Measurements from ENCODE around the gene OR52B6.
"Not testable (repeated sequence)": the region's sequence is repeated elsewhere in the genome, so short reads cannot be mapped to it uniquely, and the experiment has no call there.

Gene OR52B6

DNA sequence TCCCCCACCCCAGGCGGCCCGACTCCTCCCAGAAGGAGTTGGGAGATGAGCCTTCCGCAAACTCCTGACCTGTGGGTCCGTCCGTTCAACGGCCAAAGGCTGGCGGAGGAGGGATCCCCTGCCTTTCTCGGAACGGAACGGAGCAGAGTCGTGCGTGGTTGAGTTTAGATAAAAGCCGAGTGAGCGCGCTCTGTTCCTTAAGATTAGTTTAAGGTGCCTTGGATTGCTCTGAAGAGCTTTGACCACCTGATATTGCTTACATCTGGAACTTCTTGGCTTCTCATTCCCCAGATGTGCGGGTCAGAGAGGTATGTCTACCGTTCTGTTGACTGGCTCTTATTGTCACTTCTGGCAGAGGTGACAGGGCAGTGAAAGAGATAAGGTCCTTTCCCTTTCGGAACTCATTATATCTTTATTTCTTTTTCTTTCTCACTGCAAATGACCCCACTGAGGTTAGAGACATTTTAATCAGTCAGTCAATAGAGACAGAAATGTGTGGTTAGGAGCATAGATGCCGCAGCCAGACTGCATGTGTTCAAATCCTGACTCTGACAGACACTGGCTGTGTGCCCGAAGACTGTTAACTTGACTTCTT is 16.0 kb downstream of the OR52B6 start, which contains the start of gene TRIM6:
Gene TRIM6, plus strand, starts transcription at position 31 of the 595 bp plus-strand sequence. Its CDS starts 261 bp downstream, at position 292.
- DNase-seq = peak in 1 of 2 donors; percentile 8

DNA sequence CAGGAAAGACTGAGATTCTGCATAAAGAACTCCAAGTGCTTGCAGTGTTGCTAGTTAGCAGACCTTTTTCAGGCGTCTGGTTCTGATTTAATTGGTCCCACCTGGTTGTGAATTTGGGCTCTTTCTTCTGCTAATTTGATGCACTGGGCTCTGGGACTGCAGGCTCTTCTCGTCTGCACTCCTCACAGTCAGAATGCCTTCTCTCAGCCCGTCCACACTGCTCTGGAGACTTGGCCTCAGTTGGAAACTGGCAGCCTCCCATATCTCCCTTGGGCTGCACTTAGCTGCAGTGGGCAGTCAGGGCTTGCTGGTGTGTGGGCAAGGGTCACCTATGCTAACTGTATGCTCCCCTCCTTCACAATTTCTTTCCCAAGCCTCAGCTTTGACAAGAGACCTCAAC is 17.3 kb downstream of the OR52B6 start:
- DNase-seq = no peak

GRCh38 chr11:5600374-5600851 is 19.7 kb downstream of the OR52B6 start:
- peak; percentile 61 to 63 for DNase-seq

DNA sequence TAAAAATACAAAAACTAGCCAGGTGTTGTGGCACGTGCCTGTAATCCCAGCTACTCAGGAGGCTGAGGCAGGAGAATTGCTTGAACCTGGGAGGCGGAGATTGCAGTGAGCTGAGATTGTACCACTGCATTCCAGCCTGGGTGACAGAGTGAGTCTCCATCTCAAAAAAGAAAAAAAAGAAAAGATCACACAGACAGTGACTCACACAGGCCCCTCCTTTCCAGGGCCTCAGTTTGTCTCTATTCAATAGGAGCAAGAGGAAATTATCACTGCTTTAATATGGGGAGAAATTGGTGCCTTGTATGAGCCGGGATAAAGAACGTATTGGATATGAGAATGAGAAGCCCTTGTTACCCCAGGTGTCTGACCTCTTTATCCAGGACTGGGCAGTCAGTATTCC is 22.1 kb downstream of the OR52B6 start:
- DNase-seq = not testable (repeated sequence)

- no peak for DNase-seq
Measured at GRCh38 chr11:5603326-5603725, 22.6 kb downstream of the OR52B6 start.

GRCh38 chr11:5604896-5605295 is 24.2 kb downstream of the OR52B6 start:
- DNase-seq = no peak

DNA sequence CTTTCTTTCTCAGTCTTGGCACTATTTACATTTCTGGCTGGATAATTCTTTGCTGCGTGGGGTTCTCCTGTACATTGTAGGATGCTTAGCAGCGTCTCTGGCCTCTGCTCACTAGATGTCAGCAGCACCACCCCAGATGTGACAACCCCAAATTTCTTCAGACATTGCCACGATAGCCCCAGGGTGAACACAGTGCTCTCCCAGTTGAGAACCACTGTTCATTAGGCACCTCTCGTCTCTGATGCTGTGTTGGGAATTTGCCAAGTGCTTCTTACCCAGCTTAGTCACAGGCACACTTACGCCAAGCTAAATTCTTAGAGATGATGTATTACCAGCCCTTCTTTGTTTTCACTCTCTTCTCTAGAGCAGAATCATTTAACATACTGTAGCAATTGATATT is 25.2 kb downstream of the OR52B6 start:
- DNase-seq = no peak

DNA sequence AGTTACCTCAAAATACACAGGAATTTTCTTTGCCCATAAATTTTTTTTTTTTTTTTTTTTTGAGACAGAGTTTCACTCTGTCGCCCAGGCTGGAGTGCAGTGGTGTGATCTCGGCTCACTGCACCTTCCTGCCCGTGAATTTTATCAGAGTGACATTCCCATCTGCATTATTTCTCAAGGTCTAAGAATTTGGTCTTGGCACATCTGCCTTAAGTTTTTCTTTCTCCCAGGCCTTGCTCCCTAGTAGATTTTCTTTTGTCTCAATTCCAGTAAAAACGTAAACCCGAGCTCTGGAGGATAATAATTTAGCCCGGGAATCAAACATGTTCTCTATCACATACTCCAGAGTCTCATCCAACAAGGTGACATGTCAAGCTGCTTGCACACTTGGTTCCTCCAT is 28.1 kb downstream of the OR52B6 start:
- no peak for DNase-seq

GRCh38 chr11:5610446-5610845 is 29.8 kb downstream of the OR52B6 start:
- DNase-seq = no peak

GRCh38 chr11:5611627-5612026 is 30.9 kb downstream of the OR52B6 start:
- DNase-seq = no peak

DNA sequence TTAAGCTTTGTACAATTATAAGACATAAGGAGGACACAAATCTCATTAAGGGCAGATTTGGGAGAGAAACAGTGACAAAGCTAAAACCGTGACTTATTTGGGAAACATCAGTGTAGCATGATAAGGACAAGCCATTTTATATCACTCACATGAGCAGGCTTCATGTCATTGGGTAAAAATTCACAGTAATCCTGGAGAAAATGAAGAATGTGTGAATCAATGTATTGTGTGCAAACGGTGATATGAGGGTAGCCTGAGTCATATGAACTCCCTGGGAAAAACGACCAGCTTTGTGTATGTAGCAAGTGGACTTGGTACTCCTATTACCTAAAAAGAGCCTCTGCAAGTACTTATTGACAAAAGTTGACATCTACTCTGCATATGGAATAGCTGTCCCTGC is 38.1 kb downstream of the OR52B6 start:
- no peak for DNase-seq

DNA sequence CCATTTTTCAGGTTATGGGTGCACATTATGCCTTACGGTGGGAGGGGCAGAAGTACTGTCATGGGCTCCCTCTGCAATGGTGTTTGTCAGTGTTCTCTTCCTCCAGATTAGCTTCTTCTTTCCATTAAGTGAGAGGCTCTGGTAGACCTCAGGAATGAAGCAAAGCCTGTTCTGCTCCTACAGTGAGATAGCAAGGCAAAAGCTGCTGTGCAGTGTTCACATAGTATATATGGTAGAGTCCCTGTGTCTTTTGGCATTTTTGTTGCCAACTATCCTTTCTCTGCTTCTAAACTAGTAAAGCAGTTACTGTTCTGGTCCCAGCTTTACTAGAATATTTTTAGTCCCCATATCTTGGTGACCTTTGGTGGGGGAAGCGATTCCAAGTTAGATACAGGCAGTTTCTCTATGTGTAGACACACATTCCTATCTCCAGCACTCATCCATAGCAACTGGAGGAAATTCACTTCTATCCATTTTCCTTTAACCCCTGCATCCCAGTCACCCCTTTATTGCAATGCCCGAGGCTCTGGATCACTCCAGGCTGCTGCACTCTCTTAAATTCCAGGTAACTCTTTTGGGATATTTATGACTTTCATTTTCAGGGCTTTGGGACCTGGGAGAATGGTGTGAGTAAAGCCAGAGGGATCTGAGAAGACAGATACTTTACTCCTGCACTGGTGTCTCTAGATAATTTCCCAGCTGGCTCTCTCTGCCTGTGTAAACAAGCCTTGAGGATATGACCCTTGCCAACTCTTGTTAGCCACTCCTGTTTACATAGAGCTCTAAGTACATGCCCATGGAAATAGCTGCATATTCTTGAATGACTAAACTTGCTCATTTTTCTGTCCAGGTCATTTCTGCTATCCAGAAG is 40.2 kb downstream of the OR52B6 start:
- DNase-seq = no peak

- no peak for DNase-seq
Measured at GRCh38 chr11:5621580-5621979, 40.9 kb downstream of the OR52B6 start.

- DNase-seq = no peak
Measured at GRCh38 chr11:5622802-5623201, 42.1 kb downstream of the OR52B6 start.

GRCh38 chr11:5624489-5625279 is 44.0 kb downstream of the OR52B6 start, which contains the start of gene TRIM34:
TRIM34 (plus strand) TSS chr11:5625001; CDS start chr11:5632332, 7,331 bp downstream.
- DNase-seq = peak; percentile 64 to 76

DNA sequence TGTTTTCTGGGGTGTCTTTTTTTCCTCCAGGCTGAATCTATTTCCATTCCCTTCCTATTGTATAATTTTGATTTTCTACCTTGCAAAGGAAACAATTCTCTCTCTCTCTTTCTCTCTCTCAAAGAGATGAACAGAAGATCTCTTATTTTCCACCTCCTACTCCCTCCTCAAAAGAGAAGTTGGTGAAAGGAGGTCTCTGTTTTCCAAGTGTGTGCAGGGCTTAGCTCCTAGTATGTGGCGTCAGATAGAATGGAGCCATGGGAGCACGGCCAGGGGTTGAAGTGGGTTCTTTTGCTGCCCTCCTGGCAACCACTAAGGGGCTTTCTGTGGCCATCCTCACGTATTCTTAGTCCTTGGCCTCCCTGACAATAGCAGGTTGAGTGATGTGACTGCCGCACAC is 44.6 kb downstream of the OR52B6 start:
- no peak for DNase-seq

DNA sequence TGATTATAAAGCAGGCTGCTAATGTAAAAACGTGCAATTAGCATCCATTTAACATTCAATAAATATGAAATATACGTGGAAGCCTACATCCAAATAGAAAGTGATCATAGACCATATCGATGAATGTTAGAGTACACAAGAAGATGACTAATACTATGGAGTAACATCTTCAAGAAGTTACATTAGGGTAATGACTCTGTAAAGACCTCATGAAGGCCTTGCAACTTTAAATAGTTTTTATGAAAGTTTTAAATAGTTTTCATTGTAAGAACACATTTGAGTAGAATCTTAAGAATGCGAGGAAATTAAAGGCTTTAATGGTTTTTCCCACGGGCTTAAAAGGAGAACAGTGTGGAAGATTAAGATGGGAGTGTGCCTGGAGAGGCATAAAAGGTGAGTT is 45.5 kb downstream of the OR52B6 start:
- DNase-seq = no peak

GRCh38 chr11:5631417-5631816 is 50.7 kb downstream of the OR52B6 start:
- no peak for DNase-seq

All from CD4-positive, alpha-beta T cell treated with Interleukin-1 beta for 1 hour (primary cell).